Measurements from ENCODE around the gene EPG5.
"Not testable (repeated sequence)": the region's sequence is repeated elsewhere in the genome, so short reads cannot be mapped to it uniquely, and the experiment has no call there.

EPG5 gene

DNA sequence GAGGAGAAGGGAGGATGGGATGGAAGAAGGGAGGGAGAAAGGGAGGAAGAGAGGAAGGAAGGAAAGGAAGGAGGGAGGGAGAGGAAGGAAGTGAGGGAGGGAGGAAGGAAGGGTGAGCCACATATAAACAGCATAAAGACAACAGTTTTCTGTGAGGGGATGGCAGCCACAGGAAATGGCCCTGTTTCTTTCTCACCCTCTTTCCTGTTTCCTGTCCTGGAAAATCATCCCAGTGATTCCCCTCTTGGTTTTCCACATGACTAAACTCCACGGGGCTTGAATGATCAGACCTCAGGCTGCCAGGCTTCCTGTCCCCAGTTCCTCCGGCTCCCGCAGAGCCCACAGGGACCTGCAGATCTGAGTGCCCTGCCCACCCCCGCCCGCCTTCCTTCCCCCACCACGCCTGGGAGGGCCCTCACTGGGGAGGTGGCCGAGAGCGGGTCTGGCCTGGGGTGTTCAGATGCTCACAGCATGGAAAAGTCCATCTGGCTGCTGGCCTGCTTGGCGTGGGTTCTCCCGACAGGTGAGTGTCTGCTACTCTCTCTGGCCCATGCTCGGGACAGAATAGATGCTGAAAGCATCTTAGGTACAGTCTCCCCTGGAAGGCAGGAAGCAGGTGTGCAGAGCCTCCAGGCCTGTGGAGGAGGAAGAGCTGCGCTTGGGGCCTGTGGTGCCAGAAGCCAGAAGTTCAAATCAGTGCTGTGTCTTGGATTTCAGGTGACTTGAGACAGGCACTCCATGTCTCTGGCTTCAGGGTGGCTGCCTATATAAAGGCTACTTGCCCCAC, 141.7 kb downstream of the EPG5 start, which contains the start of gene SIGLEC15:
Gene SIGLEC15, plus strand, starts transcription at position 418 of the 787 bp plus-strand sequence. Its CDS starts 54 bp downstream, at position 472.
- TF ChIP-seq POLR2A (IDR thresholded peaks at IDR 0.05; ENCODE audit: low read length) (no peak), GATA1 (IDR thresholded peaks at IDR 0.05; ENCODE audit: low read depth, low read length) (no peak)

DNA sequence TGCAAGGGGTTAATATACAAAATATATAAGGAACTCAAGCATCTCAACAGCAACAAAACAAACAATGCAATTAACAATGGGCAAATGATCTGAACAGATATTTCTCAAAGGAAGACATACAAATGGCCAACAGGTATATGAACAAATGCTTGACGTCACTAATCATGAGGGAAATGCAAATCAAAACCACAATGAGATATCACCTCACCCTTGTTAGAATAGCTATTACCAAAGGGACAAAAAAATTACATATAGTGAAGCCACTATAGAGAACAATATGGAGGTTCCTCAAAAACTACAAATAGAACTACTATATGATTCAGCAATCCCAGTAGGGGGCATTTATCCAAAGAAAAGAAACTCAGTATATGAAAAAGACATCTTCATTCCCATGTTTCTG, 145.4 kb downstream of the EPG5 start:
- DNase-seq = no peak
- no peak for TF ChIP-seq GATA1 (IDR thresholded peaks at IDR 0.05; ENCODE audit: low read depth, low read length)
- TF ChIP-seq POLR2A (IDR thresholded peaks at IDR 0.05; ENCODE audit: low read length) = no peak

More for the DNA sequence above, 141.7 kb downstream of the EPG5 start, which contains the start of gene SIGLEC15:
- no peak for DNase-seq

DNA sequence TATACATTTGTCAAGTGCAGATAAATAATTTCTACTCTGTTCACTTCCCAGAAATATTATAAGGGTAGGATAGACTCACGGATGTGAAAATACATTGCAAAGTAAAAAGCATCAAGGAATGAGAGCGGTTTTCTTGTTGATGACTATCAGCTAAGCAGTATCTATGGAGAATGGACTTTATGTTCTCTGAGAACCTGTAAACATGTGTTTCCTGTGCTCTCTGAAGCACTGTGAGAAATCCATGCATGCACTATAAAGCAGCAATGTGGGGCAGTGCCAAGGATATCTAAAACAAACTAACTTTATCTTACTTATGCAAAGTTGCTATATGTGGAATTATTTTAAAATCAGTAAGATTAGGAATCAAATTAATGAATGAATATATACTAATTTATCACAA, 146.1 kb downstream of the EPG5 start:
- DNase-seq = no peak
- no peak for TF ChIP-seq GATA1 (IDR thresholded peaks at IDR 0.05; ENCODE audit: low read depth, low read length)
- no peak for TF ChIP-seq POLR2A (IDR thresholded peaks at IDR 0.05; ENCODE audit: low read length)

DNA sequence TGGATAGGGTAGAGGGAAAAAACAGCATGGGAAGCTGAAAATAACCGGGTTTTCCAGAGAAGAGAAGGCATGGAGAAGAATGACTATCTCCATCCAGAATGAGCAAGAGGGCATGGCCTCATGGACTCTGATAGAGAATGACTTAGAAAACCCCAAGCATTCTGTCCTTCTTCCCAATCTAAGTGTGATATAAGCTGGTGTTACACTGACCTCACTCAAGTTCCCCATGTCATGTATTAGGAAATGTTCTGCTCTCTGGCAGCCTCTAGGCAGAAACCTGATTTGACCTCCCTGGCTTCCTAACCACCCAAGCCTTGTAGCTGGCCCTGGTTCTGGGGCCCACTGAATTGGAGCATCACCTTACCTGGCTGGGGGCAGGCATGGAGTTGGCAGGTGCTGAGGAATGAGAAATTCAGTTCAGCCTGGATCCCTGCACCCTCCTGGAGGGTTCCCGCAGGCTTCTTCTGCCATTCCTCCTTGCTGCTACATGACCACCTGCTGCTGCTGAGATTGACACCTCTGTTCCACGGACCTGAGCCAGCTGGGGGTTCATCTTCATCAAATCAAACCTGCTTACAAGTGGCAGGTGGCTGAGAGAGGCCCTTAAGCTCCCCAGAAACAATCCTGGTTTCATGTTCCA, 146.9 kb downstream of the EPG5 start:
- TF ChIP-seq GATA1 (IDR thresholded peaks at IDR 0.05; ENCODE audit: low read depth, low read length) = no peak
- no peak for TF ChIP-seq POLR2A (IDR thresholded peaks at IDR 0.05; ENCODE audit: low read length)
- no peak for DNase-seq

DNA sequence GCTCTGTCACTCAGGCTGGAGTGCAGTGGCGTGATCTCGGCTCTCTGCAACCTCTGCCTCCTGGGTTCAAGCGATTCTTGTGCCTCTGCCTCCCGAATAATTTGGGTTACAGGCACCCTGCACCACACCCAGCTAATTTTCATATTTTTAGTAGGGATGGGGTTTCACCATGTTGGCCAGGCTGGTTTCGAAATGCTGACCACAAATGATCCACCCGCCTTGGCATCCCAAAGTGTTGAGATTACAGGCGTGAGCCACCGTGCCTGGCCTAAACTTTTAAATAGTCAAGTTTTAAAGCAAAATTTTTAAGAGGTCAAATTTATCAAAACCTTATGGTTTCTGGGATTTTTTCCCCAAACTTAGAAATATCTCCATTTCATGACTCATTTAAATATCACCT, 148.4 kb downstream of the EPG5 start:
- DNase-seq = not testable (repeated sequence)

DNA sequence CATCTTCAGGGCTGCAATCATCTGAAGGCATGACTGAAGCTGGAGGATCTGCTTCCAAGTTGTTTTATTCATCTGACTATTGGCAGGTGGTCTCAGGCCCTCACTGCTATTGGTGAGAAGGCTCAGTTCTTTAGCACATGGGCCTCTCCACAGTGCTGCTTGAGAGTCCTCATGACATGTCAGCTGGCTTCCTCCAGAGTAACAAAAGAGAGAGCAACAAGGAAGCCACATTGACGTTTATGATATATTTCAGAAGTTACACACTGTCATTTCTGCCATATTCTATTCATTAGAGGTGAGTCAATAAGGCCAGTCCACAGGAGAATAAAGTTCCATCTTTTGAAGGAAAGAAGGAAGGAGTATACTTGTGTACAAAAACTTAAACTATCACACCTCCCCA, 149.6 kb downstream of the EPG5 start:
- no peak for DNase-seq
- TF ChIP-seq POLR2A (IDR thresholded peaks at IDR 0.05; ENCODE audit: low read length) = no peak
- TF ChIP-seq GATA1 (IDR thresholded peaks at IDR 0.05; ENCODE audit: low read depth, low read length) = no peak

DNA sequence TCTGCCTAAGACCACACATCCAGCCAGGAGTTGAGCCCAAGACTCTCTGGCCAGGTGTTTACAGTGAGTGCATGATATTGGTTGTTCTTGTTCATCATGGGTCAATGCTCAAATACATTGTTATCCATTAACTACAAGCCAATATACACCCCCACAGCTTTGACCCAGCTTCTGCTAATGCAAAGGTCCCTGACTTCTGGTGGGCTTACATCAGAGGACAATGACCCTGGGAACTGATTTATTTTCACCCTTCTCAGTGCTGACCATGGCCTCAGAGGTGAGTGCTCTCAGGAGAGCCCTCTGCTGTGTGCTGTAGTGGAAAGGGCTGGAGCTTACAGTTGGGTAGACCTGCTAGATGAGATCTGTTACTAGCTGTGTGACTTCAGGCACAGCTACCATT, 152.4 kb downstream of the EPG5 start:
- DNase-seq = not testable (repeated sequence)

DNA sequence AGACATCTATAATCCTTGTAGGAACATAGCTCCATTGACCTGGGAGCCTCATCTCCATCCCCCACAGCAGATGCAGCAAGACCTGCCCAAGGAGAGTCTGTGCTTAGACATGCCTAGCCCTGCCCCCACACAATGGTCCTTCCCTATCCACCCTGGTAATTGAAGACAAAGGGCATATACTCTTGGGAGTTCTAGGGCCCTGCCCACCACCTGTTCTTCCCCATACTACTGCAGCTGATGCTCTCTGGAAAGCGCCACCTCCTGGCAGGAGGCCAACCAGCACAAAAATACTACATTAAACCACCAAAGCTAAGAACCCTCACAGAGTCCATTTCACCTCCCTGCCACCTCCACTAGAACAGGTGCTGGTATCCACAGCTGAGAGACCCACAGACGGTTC, 160.0 kb downstream of the EPG5 start:
- DNase-seq = peak; percentile 60 to 65

DNA sequence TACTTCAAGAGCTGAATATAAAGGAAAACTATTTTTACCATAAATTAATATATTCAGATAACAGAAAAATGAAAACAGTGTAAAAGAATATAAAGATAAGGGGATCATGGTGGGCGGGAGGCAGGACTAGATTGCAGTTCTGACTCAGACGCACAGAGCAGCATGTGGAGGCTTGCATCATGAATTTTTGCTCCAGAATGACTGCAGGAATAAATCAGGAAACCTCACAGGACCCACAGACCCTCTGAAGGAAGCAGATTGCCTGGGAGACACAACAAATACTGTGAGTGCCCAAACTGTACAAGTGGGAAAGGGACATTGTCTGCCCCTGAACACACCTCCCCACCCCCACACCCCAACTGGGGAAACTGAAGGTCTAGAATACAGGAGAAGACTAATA, 160.9 kb downstream of the EPG5 start:
- no peak for TF ChIP-seq POLR2A (IDR thresholded peaks at IDR 0.05; ENCODE audit: low read length)
- no peak for TF ChIP-seq GATA1 (IDR thresholded peaks at IDR 0.05; ENCODE audit: low read depth, low read length)
- peak in 1 of 2 experiments; percentile 44 for DNase-seq

DNA sequence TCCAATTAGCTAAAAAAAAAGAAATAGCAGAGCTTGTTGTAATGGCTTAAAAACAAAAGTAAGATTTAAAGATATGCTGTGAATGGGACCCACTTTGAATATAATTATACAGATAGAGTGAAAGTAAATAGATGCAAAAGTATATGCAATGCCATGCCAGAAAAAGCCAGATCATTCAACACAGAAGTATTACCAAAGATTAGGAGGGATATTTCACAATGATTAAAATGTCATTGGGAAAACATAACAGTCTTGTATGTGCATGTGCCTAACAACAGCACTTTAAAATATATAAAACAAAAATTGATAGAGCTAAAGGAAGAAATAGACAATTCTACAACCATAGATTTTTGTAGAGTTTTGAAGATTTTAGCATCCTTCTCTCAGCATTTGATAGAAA, 161.6 kb downstream of the EPG5 start:
- no peak for DNase-seq
- TF ChIP-seq GATA1 (IDR thresholded peaks at IDR 0.05; ENCODE audit: low read depth, low read length) = no peak

DNA sequence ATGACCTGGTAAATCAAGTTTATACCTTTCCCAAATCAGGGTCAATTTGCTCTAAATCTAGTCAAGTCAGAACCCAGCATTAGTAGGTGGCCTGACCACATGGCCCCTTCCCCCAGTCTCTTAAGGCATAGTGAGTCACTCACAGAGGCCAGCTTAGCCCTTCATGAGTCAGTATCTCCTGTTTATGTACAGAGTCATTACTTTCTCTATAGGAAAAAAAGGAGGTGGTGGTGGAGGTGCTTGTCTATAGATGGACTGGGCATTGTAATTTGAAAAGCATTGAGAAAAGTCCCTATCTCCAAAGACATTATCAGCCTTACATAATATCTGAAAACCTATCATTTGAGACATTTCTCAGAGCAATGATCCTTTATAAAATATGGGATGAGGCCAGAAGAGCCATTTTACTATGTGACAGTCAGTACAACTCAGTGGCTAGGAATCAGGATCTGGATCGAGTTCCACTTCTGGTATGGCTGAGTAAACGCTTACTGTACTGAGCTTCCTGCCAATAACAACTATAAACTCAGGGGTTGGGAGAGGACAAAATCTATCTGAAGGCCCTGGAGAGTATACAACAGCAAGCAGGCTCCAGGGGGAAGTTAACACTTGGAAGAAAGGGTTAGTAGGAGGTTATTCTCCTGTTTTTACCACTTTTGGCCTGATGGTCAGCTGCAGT, 164.2 kb downstream of the EPG5 start:
- peak in 1 of 2 experiments; percentile 41 for DNase-seq
- TF ChIP-seq GATA1 (IDR thresholded peaks at IDR 0.05; ENCODE audit: low read depth, low read length) (no peak), POLR2A (IDR thresholded peaks at IDR 0.05; ENCODE audit: low read length) (no peak)

DNA sequence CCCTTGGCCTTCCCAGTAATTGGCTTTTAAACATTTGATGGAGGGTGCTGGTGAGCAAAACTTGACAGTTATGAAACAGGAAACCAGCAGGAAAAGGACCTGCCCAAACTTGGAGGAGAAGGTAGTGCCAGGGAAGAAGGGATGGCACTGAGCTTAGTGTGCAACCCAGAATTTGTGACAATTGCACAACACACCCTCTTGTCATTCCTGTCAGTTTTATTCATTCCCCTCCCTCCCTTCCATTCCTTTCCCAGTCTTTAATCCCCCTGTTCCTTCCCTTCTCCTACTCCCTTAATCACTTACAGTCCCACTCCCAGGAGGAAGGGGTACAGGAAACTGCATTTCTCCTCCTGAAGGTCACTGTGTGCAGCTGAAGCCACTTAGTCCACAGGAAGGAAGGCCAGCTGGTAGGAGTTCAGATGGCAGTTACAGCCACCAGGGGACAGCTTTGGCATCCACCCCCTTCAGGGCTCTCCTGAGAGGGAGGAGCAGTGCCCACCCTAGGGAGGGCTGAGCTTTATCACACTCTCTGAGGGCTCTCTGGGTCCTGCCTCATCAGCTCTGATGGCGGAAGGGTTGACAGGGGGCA, 165.6 kb downstream of the EPG5 start:
- no peak for DNase-seq
- TF ChIP-seq GATA1 (IDR thresholded peaks at IDR 0.05; ENCODE audit: low read depth, low read length) (no peak), POLR2A (IDR thresholded peaks at IDR 0.05; ENCODE audit: low read length) (no peak)
